ENCODE measurements around the gene VCX3A. TPM values are rescaled to one million over a fixed set of nuclear protein-coding genes. Genes with fewer than 3 reads are reported as not detected.

The VCX3A gene
- total and polyA plus RNA-seq, 2 of the 4 experiments (the other 2 are of a cell fraction) = not detected

GRCh38 chrX:6498324-6498723 lies 36.6 kb downstream of the VCX3A start:
- in situ Hi-C loops (cut with MboI; ENCODE audit: low sequenced_read_pairs) = no loop called here
- CTCF ChIA-PET = no interaction called here
- no peak overlapping the region for H3K56ac ChIP-seq (ENCODE audit: extremely low read depth, insufficient read depth, low read length)
- TF ChIP-seq BHLHE40 (IDR thresholded peaks at IDR 0.05; ENCODE audit: low read depth, low read length) = no peak
- peak; percentile 66 for TF ChIP-seq MAFK (IDR thresholded peaks at IDR 0.05; ENCODE audit: low read depth, low read length)
- no peak for ATAC-seq (ENCODE audit: low read depth)
- no peaks in the 10 kb centered on the region for H3K27me3 ChIP-seq (ENCODE audit: control insufficient read depth, insufficient read depth, low read length)
- BruUV-seq (replicated peaks) = no TSS peak
- H4K91ac ChIP-seq (ENCODE audit: insufficient read depth, low read depth, low read length) = no peak overlapping the region
- no peaks in the 10 kb centered on the region for H3K4me1 ChIP-seq (ENCODE audit: control insufficient read depth, insufficient read depth, low read length)
- H3K18ac ChIP-seq (ENCODE audit: low read depth, low read length) = no peak overlapping the region
- H3K4me3 ChIP-seq (ENCODE audit: insufficient read depth, low read depth, low read length) = no peak overlapping the region
- H3K36me3 ChIP-seq (ENCODE audit: control insufficient read depth, insufficient read depth, low read length) = no peaks in the 10 kb centered on the region
- peaks cover 2% of the 10 kb centered on the region for H3K9me3 ChIP-seq (ENCODE audit: control insufficient read depth, insufficient read depth, low read length)
- intact Hi-C loops (cut with micrococcal nuclease) = no loop called here
- no peak overlapping the region for H3K9ac ChIP-seq (ENCODE audit: low read depth, low read length)
- dilution Hi-C loops (cut with HindIII; ENCODE audit: low sequenced_read_pairs, unreplicated experiment) = no loop called here
- WGBS, 2 experiments (ENCODE audit: extremely low coverage in 2 of 2, insufficient read length in 1 of 2) = no CpG with 5 or more reads among the region's 2 CpGs
- H3K79me1 ChIP-seq (ENCODE audit: low read depth in 1 of 2, low read length in 2 of 2) = no peaks in the 10 kb centered on the region
- POLR2A ChIA-PET (ENCODE audit: unreplicated experiment) = no interaction called here
- no peak overlapping the region for H3K27ac ChIP-seq (ENCODE audit: insufficient read depth, low read length)
- H2BK20ac ChIP-seq (ENCODE audit: low read depth, low read length) = no peak overlapping the region
- no peak overlapping the region for H3K4me2 ChIP-seq (ENCODE audit: low read depth, low read length)
- H4K5ac ChIP-seq (ENCODE audit: low read depth, low read length) = no peak overlapping the region
- no peak overlapping the region for H2AK5ac ChIP-seq (ENCODE audit: low read depth, low read length)
- no peak overlapping the region for H3K14ac ChIP-seq (replicated peaks; ENCODE audit: low read depth, low read length)
- no peaks in the 10 kb centered on the region for H4K20me1 ChIP-seq (ENCODE audit: insufficient read depth, low read length)
- H3K23ac ChIP-seq (ENCODE audit: low read depth, low read length) = no peak overlapping the region
- H2BK5ac ChIP-seq (ENCODE audit: low read depth, low read length, poor library complexity, severe bottlenecking) = no peak overlapping the region
- no peak overlapping the region for H2BK15ac ChIP-seq (ENCODE audit: low read depth, low read length)
- no peak overlapping the region for H2AFZ ChIP-seq (replicated peaks; ENCODE audit: low read length, poor library complexity)
- no peaks in the 10 kb centered on the region for H3K9me1 ChIP-seq (ENCODE audit: insufficient read depth, low read length)
- no peak overlapping the region for H2BK120ac ChIP-seq (ENCODE audit: low read depth, low read length)
- H4K8ac ChIP-seq (ENCODE audit: low read depth in 2 of 2, low read length in 2 of 2) = no peak overlapping the region
- no peak overlapping the region for H2AK9ac ChIP-seq (replicated peaks; ENCODE audit: low read depth, low read length, poor library complexity)
- no peak for DNase-seq
- no peak overlapping the region for H3K4ac ChIP-seq (ENCODE audit: low read depth, low read length)
